Cardiac muscle cell (in vitro differentiated cells and primary cell): Measurements from ENCODE around the gene SLC1A4. TPM values are rescaled to one million over a fixed set of nuclear protein-coding genes. Genes with fewer than 3 reads are reported as not detected.
"Not testable (repeated sequence)": the region's sequence is repeated elsewhere in the genome, so short reads cannot be mapped to it uniquely, and the experiment has no call there.

ENCODE experiments used
- DNase-seq, 2 donors: peaks; one replicate each; pipeline versions ENCODE4 v3.0.0 to v3.0.0-alpha.2; 2010 to 2017; ENCODE audit warnings: low read depth in 1 of 2, low spot score in 1 of 2
- H3K27ac ChIP-seq: fragments of 200-600 bp; sonication (generic); 2 replicates; pipeline ENCODE4 v1.5.1; 2016
- H3K27me3 ChIP-seq: fragments of 200-600 bp; sonication (generic); 2 replicates; pipeline ENCODE4 v1.6.0; 2016; ENCODE audit warnings: control low read depth
- H3K36me3 ChIP-seq: fragments of 200-600 bp; sonication (generic); 2 replicates; pipeline ENCODE4 v1.5.1; 2016; ENCODE audit warnings: control low read depth
- H3K4me1 ChIP-seq: fragments of 200-600 bp; sonication (generic); 2 replicates; pipeline ENCODE4 v1.8.1; 2017; ENCODE audit warnings: low read depth, mild to moderate bottlenecking, mixed run types
- H3K4me3 ChIP-seq: fragments of 200-600 bp; sonication (generic); 2 replicates; pipeline ENCODE4 v1.5.1; 2016; ENCODE audit warnings: mild to moderate bottlenecking
- H3K9me3 ChIP-seq: fragments of 200-600 bp; sonication (generic); 2 replicates; pipeline ENCODE4 v1.5.1; 2017; ENCODE audit warnings: low read depth, mild to moderate bottlenecking, control low read depth
- CTCF ChIP-seq: IDR thresholded peaks from 2 replicates; pipeline ENCODE4 v1.5.1; 2012; ENCODE audit warnings: low read depth, mild to moderate bottlenecking, low read length
- polyA plus RNA-seq: library from polyadenylated mRNA; unstranded; fragments of >200 nt; fragmentation: Nextera tagmentation; extraction: Ambion mirVana; gene quantifications from 2 replicates; pipeline ENCODE4 v1.2.1, GENCODE V29; 2016
- total RNA-seq: library from RNA; depleted of rRNA; stranded (reverse); fragments of >200 nt; gene quantifications from 2 replicates; pipeline ENCODE4 v1.2.3, GENCODE V29; 2016

SLC1A4 gene
- total and polyA plus RNA-seq, 2 experiments from 2014 or later, result 31.7 to 37.1 TPM

DNA sequence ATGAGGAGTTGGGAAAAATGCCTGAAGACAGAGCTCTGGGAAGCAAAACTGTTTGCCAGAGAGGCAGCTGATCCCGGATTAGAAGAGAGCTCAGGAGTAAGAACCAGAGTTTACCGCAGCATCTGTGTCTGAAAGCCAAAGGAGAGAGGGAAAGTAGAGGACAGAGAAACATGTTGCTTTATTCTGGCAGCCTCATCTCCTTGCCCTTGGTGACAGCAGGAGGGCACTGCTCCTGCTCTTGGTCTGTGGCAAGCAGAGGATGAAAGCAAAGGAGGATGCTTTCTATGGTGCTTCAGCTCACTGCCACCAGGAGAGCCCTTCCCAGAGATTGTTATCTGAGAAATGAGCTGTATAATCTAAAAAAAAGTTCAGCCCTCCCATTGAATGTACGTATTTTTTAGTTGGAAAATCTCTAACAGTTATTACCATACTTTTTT is 7.7 kb downstream of the SLC1A4 start:
- DNase-seq, result no peak
- TF ChIP-seq CTCF, result no peak
- no peak overlapping the region for H3K4me3 ChIP-seq
- no peaks in the 10 kb centered on the region for H3K9me3 ChIP-seq
- H3K27me3 ChIP-seq, result peaks cover 9% of the 10 kb centered on the region
- H3K4me1 ChIP-seq, result peaks cover 37% of the 10 kb centered on the region
- H3K27ac ChIP-seq, result no peak overlapping the region
- H3K36me3 ChIP-seq, result no peaks in the 10 kb centered on the region

GRCh38 chr2:64998658-64999061 is 9.5 kb downstream of the SLC1A4 start:
- Histone ChIP-seq H3K27ac (peak overlapping the region; percentile 96), H3K4me1 (peaks cover 51% of the 10 kb centered on the region), H3K4me3 (no peak overlapping the region), H3K36me3 (no peaks in the 10 kb centered on the region), H3K9me3 (no peaks in the 10 kb centered on the region), H3K27me3 (no peaks in the 10 kb centered on the region)
- no peak for TF ChIP-seq CTCF
- DNase-seq, result peak; percentile 57 to 61

DNA sequence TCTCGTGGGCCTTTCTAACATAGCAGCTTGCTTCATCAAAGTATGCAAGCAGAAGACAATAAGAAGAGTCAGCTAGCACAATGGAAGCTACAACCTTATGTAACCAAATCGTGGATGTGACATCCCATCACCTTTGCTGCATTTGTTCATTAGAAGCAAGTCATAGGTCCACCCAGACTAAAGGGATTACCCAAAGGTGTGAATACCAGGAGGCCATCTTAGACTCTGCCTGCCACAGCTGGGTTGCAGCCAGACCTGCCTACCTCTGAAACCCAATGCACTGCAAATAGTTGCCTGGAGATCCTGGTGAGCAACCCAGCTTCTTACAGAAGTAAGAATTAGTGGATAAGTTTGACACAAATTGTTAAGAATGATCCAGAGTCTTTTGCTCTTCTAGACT is 10.6 kb downstream of the SLC1A4 start:
- Histone ChIP-seq H3K36me3 (no peaks in the 10 kb centered on the region), H3K4me1 (peaks cover 60% of the 10 kb centered on the region), H3K27ac (peak overlapping the region; percentile 96), H3K4me3 (no peak overlapping the region), H3K27me3 (no peaks in the 10 kb centered on the region), H3K9me3 (no peaks in the 10 kb centered on the region)
- no peak for TF ChIP-seq CTCF
- DNase-seq, result no peak

DNA sequence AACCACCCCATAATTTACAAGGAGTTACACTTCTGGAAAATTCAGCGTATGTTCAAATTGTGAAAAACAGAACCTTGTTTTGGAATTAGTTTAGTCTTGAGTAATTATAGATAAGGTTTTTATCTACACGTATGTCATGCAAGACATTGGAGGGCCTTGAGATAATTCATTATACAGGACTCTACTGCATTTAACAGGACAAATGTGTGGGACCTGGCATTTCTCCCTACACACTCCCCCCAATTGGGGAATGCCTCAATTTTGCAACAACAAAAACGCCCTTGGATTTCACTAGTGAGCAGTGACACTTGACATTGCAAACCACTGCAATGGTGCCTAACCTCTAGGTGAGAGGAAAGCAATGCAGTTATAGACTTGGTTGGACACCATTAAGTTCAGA is 11.4 kb downstream of the SLC1A4 start:
- Histone ChIP-seq H3K36me3 (no peaks in the 10 kb centered on the region), H3K27ac (peak overlapping the region; percentile 96), H3K27me3 (no peaks in the 10 kb centered on the region), H3K9me3 (no peaks in the 10 kb centered on the region), H3K4me1 (peaks cover 62% of the 10 kb centered on the region), H3K4me3 (no peak overlapping the region)
- TF ChIP-seq CTCF, result no peak
- DNase-seq, result peak in 1 of 2 donors; percentile 34

- peak in 1 of 2 donors; percentile 92 for DNase-seq
- no peak overlapping the region for H3K4me3 ChIP-seq
- peaks cover 62% of the 10 kb centered on the region for H3K4me1 ChIP-seq
- H3K27ac ChIP-seq, result peak overlapping the region; percentile 91
- no peaks in the 10 kb centered on the region for H3K27me3 ChIP-seq
- TF ChIP-seq CTCF, result no peak
- no peaks in the 10 kb centered on the region for H3K9me3 ChIP-seq
- H3K36me3 ChIP-seq, result no peaks in the 10 kb centered on the region
These were observed 13.8 kb downstream of the SLC1A4 start for GRCh38 chr2:65003037-65003436.

DNA sequence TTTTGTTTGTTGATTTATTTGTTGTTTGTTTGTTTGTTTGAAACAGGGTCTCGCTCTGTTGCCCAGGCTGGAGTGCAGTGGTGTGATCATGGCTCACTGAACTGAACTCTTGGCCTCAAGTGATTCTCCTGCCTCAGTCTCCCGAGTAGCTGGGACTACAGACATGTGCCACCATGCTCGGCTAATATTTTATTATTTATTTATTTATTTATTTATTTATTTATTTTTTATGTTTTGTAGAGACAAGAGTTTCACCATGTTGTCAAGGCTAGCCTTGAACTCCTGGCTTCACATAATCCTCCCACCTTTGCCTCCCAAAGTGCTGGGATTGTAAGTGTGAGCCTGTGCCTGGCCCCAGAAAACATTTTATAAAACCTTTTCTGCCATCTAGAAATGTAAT is 15.0 kb downstream of the SLC1A4 start:
- not testable (repeated sequence) for H3K4me3 ChIP-seq, H3K27me3 ChIP-seq, DNase-seq, H3K36me3 ChIP-seq, H3K9me3 ChIP-seq
- peak overlapping the region; percentile 91 for H3K27ac ChIP-seq
- H3K4me1 ChIP-seq, result peaks cover 52% of the 10 kb centered on the region
